Brain microvascular endothelial cell (primary cell): ENCODE data around the gene NFKB2.

Experiments used
- DNase-seq: peaks from one replicate; pipeline ENCODE4 v3.0.0-alpha.2; 2020
- H3K27ac ChIP-seq: fragments of 250-450 bp; sonication (Bioruptor Pico); 2 replicates; pipeline ENCODE4 v1.5.1; 2020; ENCODE audit warnings: mild to moderate bottlenecking, moderate library complexity
- H3K27me3 ChIP-seq: fragments of 250-450 bp; sonication (Bioruptor Pico); replicated peaks from 2 replicates; pipeline ENCODE4 v1.5.1; 2020; ENCODE audit warnings: mild to moderate bottlenecking
- H3K36me3 ChIP-seq: fragments of 250-450 bp; sonication (Bioruptor Pico); replicated peaks from 2 replicates; pipeline ENCODE4 v1.5.1; 2020; ENCODE audit warnings: mild to moderate bottlenecking
- H3K4me3 ChIP-seq: 2 replicates; pipeline ENCODE4 v1.5.1; 2011; ENCODE audit warnings: low read depth, mild to moderate bottlenecking, control low read depth, low read length, moderate library complexity
- CTCF ChIP-seq: IDR thresholded peaks from 2 replicates; pipeline ENCODE4 v1.5.1; 2011; ENCODE audit warnings: low read depth, mild to moderate bottlenecking, moderate library complexity, low read length, control low read depth, inconsistent platforms; ENCODE audit errors: missing control alignments
- in situ Hi-C: cut with HindIII; loops from 2 replicates; pipeline ENCODE4 v1.10.0; 2017; ENCODE audit warnings: low sequenced_read_pairs, low pct_ligation_motif_present

Gene NFKB2

GRCh38 chr10:102408131-102408727 is 12.7 kb downstream of the NFKB2 start:
- H3K36me3 ChIP-seq = no peaks in the 10 kb centered on the region
- peaks cover 26% of the 10 kb centered on the region for H3K27me3 ChIP-seq
- no peak for TF ChIP-seq CTCF

GRCh38 chr10:102408728-102409603 is 13.5 kb downstream of the NFKB2 start:
- DNase-seq = peak; percentile 17
- H3K27ac ChIP-seq = no peak overlapping the region
- peak overlapping the region; percentile 44 for H3K4me3 ChIP-seq
- in situ Hi-C loops = no loop called here
- H3K27me3 ChIP-seq = peaks cover 26% of the 10 kb centered on the region
- TF ChIP-seq CTCF = no peak
- H3K36me3 ChIP-seq = no peaks in the 10 kb centered on the region

More at GRCh38 chr10:102408131-102408727, 12.7 kb downstream of the NFKB2 start:
- Histone ChIP-seq H3K27ac (no peak overlapping the region), H3K4me3 (peak overlapping the region; percentile 44)
- in situ Hi-C loops = no loop called here
- no peak for DNase-seq

- H3K36me3 ChIP-seq = no peaks in the 10 kb centered on the region
- TF ChIP-seq CTCF = no peak
- H3K27me3 ChIP-seq = peaks cover 26% of the 10 kb centered on the region
- in situ Hi-C loops = no loop called here
- no peak overlapping the region for H3K27ac ChIP-seq
- DNase-seq = no peak
- H3K4me3 ChIP-seq = peak overlapping the region; percentile 49
Measured at GRCh38 chr10:102409604-102410428, 14.3 kb downstream of the NFKB2 start.

- H3K27ac ChIP-seq = no peak overlapping the region
- no peak for DNase-seq
- TF ChIP-seq CTCF = no peak
- H3K4me3 ChIP-seq = peak overlapping the region; percentile 49
- no peaks in the 10 kb centered on the region for H3K36me3 ChIP-seq
- in situ Hi-C loops = no loop called here
- peaks cover 26% of the 10 kb centered on the region for H3K27me3 ChIP-seq
Measured at GRCh38 chr10:102410429-102411073, 15.0 kb downstream of the NFKB2 start.
